ENCODE data around the gene LCP2. TPM values are rescaled to one million over a fixed set of nuclear protein-coding genes. Genes with fewer than 3 reads are reported as not detected.

The LCP2 gene
- total RNA-seq, 1 donor from 2014 or later = not detected

DNA sequence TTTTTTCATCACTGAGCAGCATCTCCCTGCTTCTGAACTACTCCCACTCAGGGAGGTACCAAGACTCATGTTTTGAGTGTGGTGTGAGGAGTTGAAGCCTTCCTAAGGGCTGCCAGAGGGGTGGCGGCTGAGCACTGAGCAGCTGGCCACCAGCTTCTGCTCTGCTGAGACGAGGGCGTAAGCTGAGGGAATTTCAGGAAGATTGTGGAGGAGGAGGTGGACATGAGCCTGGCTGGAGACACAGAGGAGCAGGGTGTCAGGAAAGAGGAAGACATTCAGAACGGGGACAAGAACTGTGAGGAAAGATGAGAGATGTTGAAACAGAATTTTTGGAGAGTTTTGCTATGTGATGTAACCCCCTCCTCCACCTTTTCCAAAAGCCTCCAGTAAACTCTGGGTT lies 7.8 kb downstream of the LCP2 start:
- no peak for DNase-seq (ENCODE audit: low spot score in 2 of 2, unreplicated experiment in 2 of 2)
- peaks cover 15% of the 10 kb centered on the region for H3K27me3 Mint-ChIP-seq (ENCODE audit: low read depth)
- H3K36me3 Mint-ChIP-seq = peaks cover 3% of the 10 kb centered on the region
- H3K27ac Mint-ChIP-seq = no peak overlapping the region
- peaks cover 20% of the 10 kb centered on the region for H3K9me3 Mint-ChIP-seq
- H3K4me3 Mint-ChIP-seq = no peak overlapping the region
- H3K4me1 Mint-ChIP-seq = no peaks in the 10 kb centered on the region
- TF ChIP-seq, protein P1, sequence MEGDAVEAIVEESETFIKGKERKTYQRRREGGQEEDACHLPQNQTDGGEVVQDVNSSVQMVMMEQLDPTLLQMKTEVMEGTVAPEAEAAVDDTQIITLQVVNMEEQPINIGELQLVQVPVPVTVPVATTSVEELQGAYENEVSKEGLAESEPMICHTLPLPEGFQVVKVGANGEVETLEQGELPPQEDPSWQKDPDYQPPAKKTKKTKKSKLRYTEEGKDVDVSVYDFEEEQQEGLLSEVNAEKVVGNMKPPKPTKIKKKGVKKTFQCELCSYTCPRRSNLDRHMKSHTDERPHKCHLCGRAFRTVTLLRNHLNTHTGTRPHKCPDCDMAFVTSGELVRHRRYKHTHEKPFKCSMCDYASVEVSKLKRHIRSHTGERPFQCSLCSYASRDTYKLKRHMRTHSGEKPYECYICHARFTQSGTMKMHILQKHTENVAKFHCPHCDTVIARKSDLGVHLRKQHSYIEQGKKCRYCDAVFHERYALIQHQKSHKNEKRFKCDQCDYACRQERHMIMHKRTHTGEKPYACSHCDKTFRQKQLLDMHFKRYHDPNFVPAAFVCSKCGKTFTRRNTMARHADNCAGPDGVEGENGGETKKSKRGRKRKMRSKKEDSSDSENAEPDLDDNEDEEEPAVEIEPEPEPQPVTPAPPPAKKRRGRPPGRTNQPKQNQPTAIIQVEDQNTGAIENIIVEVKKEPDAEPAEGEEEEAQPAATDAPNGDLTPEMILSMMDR (IDR thresholded peaks at IDR 0.05; ENCODE audit: unreplicated experiment) = no peak

DNA sequence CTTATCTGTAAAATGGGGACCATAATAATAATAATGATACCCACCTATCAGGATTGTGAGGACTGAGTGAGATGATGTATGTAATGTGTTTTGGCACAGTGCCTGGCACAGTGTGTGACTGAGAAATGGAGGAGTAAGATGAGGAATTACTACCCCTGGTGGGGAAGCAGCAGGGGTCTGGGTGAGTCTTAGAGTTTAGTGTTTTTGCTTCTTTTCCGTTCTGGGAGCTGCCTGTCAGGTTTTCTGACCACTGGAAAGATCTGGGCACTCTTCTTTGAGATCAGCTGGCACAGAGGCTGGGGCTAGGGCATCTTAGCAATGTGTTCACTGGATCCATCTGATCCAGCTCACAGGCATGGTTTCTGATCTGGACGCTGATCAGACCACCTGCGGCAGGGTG lies 8.5 kb downstream of the LCP2 start:
- TF ChIP-seq, protein P1 (IDR thresholded peaks at IDR 0.05; ENCODE audit: unreplicated experiment) = no peak

DNA sequence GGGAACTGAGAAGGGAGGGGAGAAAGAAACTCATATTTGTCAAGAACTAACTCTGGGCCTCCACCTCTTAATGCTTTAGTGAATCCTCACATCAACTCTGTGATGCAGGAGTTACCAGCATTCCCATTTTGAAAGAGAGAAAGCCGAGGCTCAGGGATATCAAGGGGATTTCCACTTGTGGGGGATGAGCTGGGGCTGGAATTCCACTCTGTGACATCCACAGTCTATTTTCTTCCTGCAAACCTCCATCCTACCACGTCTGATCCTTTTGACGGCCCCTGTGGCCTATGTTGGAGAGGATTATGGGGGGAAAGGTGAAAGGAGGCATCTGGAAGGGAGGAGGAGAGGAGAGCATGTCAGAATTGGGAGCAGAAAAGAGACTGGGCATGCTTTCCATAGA lies 9.0 kb downstream of the LCP2 start:
- Mint-ChIP-seq H3K36me3 (peaks cover 3% of the 10 kb centered on the region), H3K4me1 (no peaks in the 10 kb centered on the region), H3K27me3 (ENCODE audit: low read depth) (peaks cover 16% of the 10 kb centered on the region), H3K4me3 (no peak overlapping the region), H3K9me3 (peaks cover 28% of the 10 kb centered on the region), H3K27ac (no peak overlapping the region)
- no peak for DNase-seq (ENCODE audit: low spot score in 2 of 2, unreplicated experiment in 2 of 2)
- TF ChIP-seq, protein P1 (IDR thresholded peaks at IDR 0.05; ENCODE audit: unreplicated experiment) = no peak

More for the DNA sequence above, 8.5 kb downstream of the LCP2 start:
- Mint-ChIP-seq H3K9me3 (peaks cover 25% of the 10 kb centered on the region), H3K27ac (no peak overlapping the region), H3K4me3 (no peak overlapping the region), H3K27me3 (ENCODE audit: low read depth) (peaks cover 15% of the 10 kb centered on the region), H3K36me3 (peaks cover 3% of the 10 kb centered on the region), H3K4me1 (no peaks in the 10 kb centered on the region)
- DNase-seq (ENCODE audit: low spot score in 2 of 2, unreplicated experiment in 2 of 2) = no peak

DNA sequence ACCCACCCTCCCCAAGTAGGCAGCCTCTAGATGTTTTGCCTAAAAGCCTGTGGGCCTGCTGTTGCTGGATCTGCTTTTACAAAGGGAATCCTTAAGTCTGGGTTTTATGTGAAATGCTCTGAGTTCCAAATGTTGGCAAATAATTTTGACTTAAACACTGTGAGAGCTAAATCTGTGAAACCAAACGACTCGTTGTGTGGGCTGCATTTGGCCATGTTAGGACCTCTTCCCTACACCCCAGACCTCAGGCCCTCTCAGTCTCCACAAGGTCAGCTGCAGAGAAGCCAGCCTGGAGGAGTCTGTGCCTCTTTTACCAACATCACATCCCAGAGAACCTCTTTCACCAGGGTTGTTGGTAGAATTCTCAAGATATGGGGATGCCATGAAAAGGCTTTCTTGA lies 9.4 kb downstream of the LCP2 start:
- no peak for DNase-seq (ENCODE audit: low spot score in 2 of 2, unreplicated experiment in 2 of 2)
- peaks cover 16% of the 10 kb centered on the region for H3K27me3 Mint-ChIP-seq (ENCODE audit: low read depth)
- no peak overlapping the region for H3K4me3 Mint-ChIP-seq
- no peak overlapping the region for H3K27ac Mint-ChIP-seq
- peaks cover 3% of the 10 kb centered on the region for H3K36me3 Mint-ChIP-seq
- peaks cover 32% of the 10 kb centered on the region for H3K9me3 Mint-ChIP-seq
- TF ChIP-seq, protein P1 (IDR thresholded peaks at IDR 0.05; ENCODE audit: unreplicated experiment) = no peak
- H3K4me1 Mint-ChIP-seq = no peaks in the 10 kb centered on the region

DNA sequence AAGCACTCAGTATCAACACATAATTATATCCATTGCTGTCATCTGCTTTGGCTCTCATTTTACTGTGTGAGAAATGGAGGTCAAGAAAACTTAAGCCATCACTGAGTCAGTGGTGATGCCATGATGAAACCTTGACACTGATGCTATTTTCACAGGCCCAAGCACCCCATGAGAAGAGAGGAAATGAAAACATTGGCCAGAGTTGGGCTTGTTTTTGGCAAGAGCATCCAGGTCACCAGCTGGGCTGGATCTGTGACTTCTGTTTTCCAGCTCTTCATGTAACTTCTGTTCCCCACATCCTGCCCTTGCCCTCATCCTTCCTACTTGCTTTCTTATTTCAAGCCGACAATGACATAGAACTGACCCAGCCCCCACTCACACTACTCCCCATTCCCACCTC lies 10.0 kb downstream of the LCP2 start:
- no peak for DNase-seq (ENCODE audit: low spot score in 2 of 2, unreplicated experiment in 2 of 2)
- Mint-ChIP-seq H3K27ac (no peak overlapping the region), H3K27me3 (ENCODE audit: low read depth) (peaks cover 15% of the 10 kb centered on the region), H3K9me3 (peaks cover 33% of the 10 kb centered on the region), H3K36me3 (peaks cover 3% of the 10 kb centered on the region), H3K4me3 (no peak overlapping the region), H3K4me1 (no peaks in the 10 kb centered on the region)
- TF ChIP-seq, protein P1 (IDR thresholded peaks at IDR 0.05; ENCODE audit: unreplicated experiment) = no peak

DNA sequence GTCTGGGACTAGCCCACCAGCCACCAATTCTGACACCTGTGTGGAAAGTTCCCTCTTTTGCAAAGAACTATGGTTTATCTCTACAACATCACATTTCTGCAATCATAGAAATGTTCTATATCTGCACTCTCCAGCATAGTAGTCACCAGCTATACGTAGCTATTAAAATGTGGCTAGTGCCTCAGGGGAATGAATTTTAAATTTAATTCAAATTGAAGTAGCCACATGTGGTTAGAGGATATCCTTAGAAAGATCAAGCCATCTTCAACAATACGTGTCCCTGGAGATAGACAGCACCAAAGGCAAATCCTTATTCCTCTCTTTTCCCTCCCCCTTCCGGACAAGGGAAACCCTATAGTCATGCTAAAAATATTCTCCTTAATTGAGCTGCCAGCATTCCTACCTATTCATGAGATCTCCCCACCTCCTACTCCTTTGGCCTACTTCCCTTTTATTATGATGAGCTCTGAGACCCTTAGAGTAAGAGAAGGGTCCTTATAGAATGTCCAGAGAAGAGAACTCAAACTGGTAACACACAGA lies 11.1 kb downstream of the LCP2 start:
- H3K27me3 Mint-ChIP-seq (ENCODE audit: low read depth) = peaks cover 10% of the 10 kb centered on the region
- no peak for DNase-seq (ENCODE audit: low spot score in 2 of 2, unreplicated experiment in 2 of 2)
- no peak overlapping the region for H3K4me3 Mint-ChIP-seq
- H3K36me3 Mint-ChIP-seq = peaks cover 3% of the 10 kb centered on the region
- no peaks in the 10 kb centered on the region for H3K4me1 Mint-ChIP-seq
- no peak overlapping the region for H3K27ac Mint-ChIP-seq
- peaks cover 33% of the 10 kb centered on the region for H3K9me3 Mint-ChIP-seq
- TF ChIP-seq, protein P1 (IDR thresholded peaks at IDR 0.05; ENCODE audit: unreplicated experiment) = no peak
